GM20431 (cell line): ENCODE results near the gene CRNN.

Experiments
- in situ Hi-C: fragments of 300-500 bp; cut with MseI, MboI; formaldehyde crosslinking; loops from one replicate; pipeline ENCODE4 v1.15.0; 2020; ENCODE audit warnings: low sequenced_read_pairs; ENCODE audit not compliant: unreplicated experiment

Gene CRNN

DNA sequence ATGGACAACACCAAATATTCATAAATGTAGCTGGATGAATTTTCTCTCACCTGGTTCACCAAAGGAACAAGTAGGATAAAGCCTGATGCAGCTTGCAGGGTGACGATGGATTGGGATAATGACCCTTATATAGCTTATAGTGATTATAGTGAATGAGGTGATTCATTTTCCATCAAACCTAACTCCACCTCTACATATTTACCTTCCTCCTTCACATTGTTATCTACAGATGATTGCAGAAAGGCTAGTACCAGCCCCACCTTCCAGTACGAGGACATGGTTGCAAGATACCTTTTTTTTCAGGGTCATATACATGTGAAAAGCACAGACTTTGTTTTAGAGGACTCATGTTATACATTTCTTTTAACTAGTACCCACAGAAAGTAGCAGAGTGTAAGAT lies 54.2 kb downstream of the CRNN start, which contains the start of gene FLG2:
Gene FLG2, minus strand, starts transcription at position 101 of the 400 bp plus-strand sequence. CDS start 1,122 bp downstream, outside the sequence.
- in situ Hi-C loops: no loop called here
